Measurements from ENCODE around the gene HS3ST4.
"Not testable (repeated sequence)": the region's sequence is repeated elsewhere in the genome, so short reads cannot be mapped to it uniquely, and the experiment has no call there.

Gene HS3ST4

GRCh38 chr16:25988084-25988483 is 296.3 kb downstream of the HS3ST4 start:
- no peak overlapping the region for H3K9ac ChIP-seq (ENCODE audit: low read length)
- H3K9me3 ChIP-seq (ENCODE audit: control insufficient read depth, low read length): no peaks in the 10 kb centered on the region
- no peak overlapping the region for H3K4me3 ChIP-seq (ENCODE audit: low read length)
- H3K36me3 ChIP-seq (ENCODE audit: control insufficient read depth, insufficient read depth, low read length): no peaks in the 10 kb centered on the region
- no peaks in the 10 kb centered on the region for H3K4me1 ChIP-seq (ENCODE audit: control insufficient read depth, insufficient read depth, low read length)
- H3K27me3 ChIP-seq (ENCODE audit: control insufficient read depth, insufficient read depth, low read length): no peaks in the 10 kb centered on the region

- Histone ChIP-seq H3K4me1 (ENCODE audit: control insufficient read depth, insufficient read depth, low read length) (no peaks in the 10 kb centered on the region), H3K27me3 (ENCODE audit: control insufficient read depth, insufficient read depth, low read length) (no peaks in the 10 kb centered on the region), H3K9ac (ENCODE audit: low read length) (no peak overlapping the region), H3K4me3 (ENCODE audit: low read length) (no peak overlapping the region), H3K36me3 (ENCODE audit: control insufficient read depth, insufficient read depth, low read length) (no peaks in the 10 kb centered on the region), H3K9me3 (ENCODE audit: control insufficient read depth, low read length) (no peaks in the 10 kb centered on the region)
Observed at GRCh38 chr16:25988882-25989281, 297.1 kb downstream of the HS3ST4 start.

- Histone ChIP-seq H3K4me1 (ENCODE audit: control insufficient read depth, insufficient read depth, low read length) (no peaks in the 10 kb centered on the region), H3K27me3 (ENCODE audit: control insufficient read depth, insufficient read depth, low read length) (no peaks in the 10 kb centered on the region), H3K9ac (ENCODE audit: low read length) (no peak overlapping the region), H3K4me3 (ENCODE audit: low read length) (no peak overlapping the region), H3K9me3 (ENCODE audit: control insufficient read depth, low read length) (no peaks in the 10 kb centered on the region), H3K36me3 (ENCODE audit: control insufficient read depth, insufficient read depth, low read length) (no peaks in the 10 kb centered on the region)
Observed at GRCh38 chr16:25996052-25996451, 304.3 kb downstream of the HS3ST4 start.

- Histone ChIP-seq H3K4me1 (ENCODE audit: control insufficient read depth, insufficient read depth, low read length) (no peaks in the 10 kb centered on the region), H3K9me3 (ENCODE audit: control insufficient read depth, low read length) (no peaks in the 10 kb centered on the region), H3K36me3 (ENCODE audit: control insufficient read depth, insufficient read depth, low read length) (no peaks in the 10 kb centered on the region), H3K4me3 (ENCODE audit: low read length) (no peak overlapping the region), H3K9ac (ENCODE audit: low read length) (no peak overlapping the region), H3K27me3 (ENCODE audit: control insufficient read depth, insufficient read depth, low read length) (no peaks in the 10 kb centered on the region)
Observed at GRCh38 chr16:26005336-26005735, 313.6 kb downstream of the HS3ST4 start.

- Histone ChIP-seq H3K9ac (ENCODE audit: low read length) (no peak overlapping the region), H3K4me3 (ENCODE audit: low read length) (no peak overlapping the region), H3K36me3 (ENCODE audit: control insufficient read depth, insufficient read depth, low read length) (no peaks in the 10 kb centered on the region), H3K27me3 (ENCODE audit: control insufficient read depth, insufficient read depth, low read length) (no peaks in the 10 kb centered on the region), H3K4me1 (ENCODE audit: control insufficient read depth, insufficient read depth, low read length) (no peaks in the 10 kb centered on the region), H3K9me3 (ENCODE audit: control insufficient read depth, low read length) (no peaks in the 10 kb centered on the region)
Observed at GRCh38 chr16:26012376-26012775, 320.6 kb downstream of the HS3ST4 start.

- Histone ChIP-seq H3K4me1 (ENCODE audit: control insufficient read depth, insufficient read depth, low read length) (no peaks in the 10 kb centered on the region), H3K9ac (ENCODE audit: low read length) (no peak overlapping the region), H3K4me3 (ENCODE audit: low read length) (no peak overlapping the region), H3K9me3 (ENCODE audit: control insufficient read depth, low read length) (no peaks in the 10 kb centered on the region), H3K27me3 (ENCODE audit: control insufficient read depth, insufficient read depth, low read length) (no peaks in the 10 kb centered on the region), H3K36me3 (ENCODE audit: control insufficient read depth, insufficient read depth, low read length) (no peaks in the 10 kb centered on the region)
Observed at GRCh38 chr16:26015776-26016175, 324.0 kb downstream of the HS3ST4 start.

- Histone ChIP-seq H3K4me3 (ENCODE audit: low read length) (no peak overlapping the region), H3K4me1 (ENCODE audit: control insufficient read depth, insufficient read depth, low read length) (no peaks in the 10 kb centered on the region), H3K36me3 (ENCODE audit: control insufficient read depth, insufficient read depth, low read length) (no peaks in the 10 kb centered on the region)
Observed at GRCh38 chr16:26016989-26017388, 325.2 kb downstream of the HS3ST4 start.

GRCh38 chr16:26019381-26020242 is 327.9 kb downstream of the HS3ST4 start:
- H3K4me1 ChIP-seq (ENCODE audit: control insufficient read depth, insufficient read depth, low read length): no peaks in the 10 kb centered on the region
- no peak overlapping the region for H3K4me3 ChIP-seq (ENCODE audit: low read length)
- no peak overlapping the region for H3K9ac ChIP-seq (ENCODE audit: low read length)
- no peaks in the 10 kb centered on the region for H3K9me3 ChIP-seq (ENCODE audit: control insufficient read depth, low read length)
- no peaks in the 10 kb centered on the region for H3K27me3 ChIP-seq (ENCODE audit: control insufficient read depth, insufficient read depth, low read length)
- no peaks in the 10 kb centered on the region for H3K36me3 ChIP-seq (ENCODE audit: control insufficient read depth, insufficient read depth, low read length)

More at GRCh38 chr16:26016989-26017388, 325.2 kb downstream of the HS3ST4 start:
- H3K9ac ChIP-seq (ENCODE audit: low read length): no peak overlapping the region
- H3K27me3 ChIP-seq (ENCODE audit: control insufficient read depth, insufficient read depth, low read length): no peaks in the 10 kb centered on the region
- no peaks in the 10 kb centered on the region for H3K9me3 ChIP-seq (ENCODE audit: control insufficient read depth, low read length)

- no peaks in the 10 kb centered on the region for H3K9me3 ChIP-seq (ENCODE audit: control insufficient read depth, low read length)
- no peaks in the 10 kb centered on the region for H3K36me3 ChIP-seq (ENCODE audit: control insufficient read depth, insufficient read depth, low read length)
- H3K27me3 ChIP-seq (ENCODE audit: control insufficient read depth, insufficient read depth, low read length): no peaks in the 10 kb centered on the region
- H3K4me1 ChIP-seq (ENCODE audit: control insufficient read depth, insufficient read depth, low read length): no peaks in the 10 kb centered on the region
- H3K9ac ChIP-seq (ENCODE audit: low read length): no peak overlapping the region
- H3K4me3 ChIP-seq (ENCODE audit: low read length): no peak overlapping the region
Observed at GRCh38 chr16:26026709-26027450, 335.1 kb downstream of the HS3ST4 start.

- Histone ChIP-seq H3K36me3 (ENCODE audit: control insufficient read depth, insufficient read depth, low read length) (no peaks in the 10 kb centered on the region), H3K4me3 (ENCODE audit: low read length) (no peak overlapping the region), H3K4me1 (ENCODE audit: control insufficient read depth, insufficient read depth, low read length) (no peaks in the 10 kb centered on the region), H3K27me3 (ENCODE audit: control insufficient read depth, insufficient read depth, low read length) (no peaks in the 10 kb centered on the region), H3K9ac (ENCODE audit: low read length) (no peak overlapping the region), H3K9me3 (ENCODE audit: control insufficient read depth, low read length) (no peaks in the 10 kb centered on the region)
Observed at GRCh38 chr16:26031286-26031685, 339.5 kb downstream of the HS3ST4 start.

GRCh38 chr16:26032661-26033060 is 340.9 kb downstream of the HS3ST4 start:
- H3K36me3 ChIP-seq (ENCODE audit: control insufficient read depth, insufficient read depth, low read length); H3K4me1 ChIP-seq (ENCODE audit: control insufficient read depth, insufficient read depth, low read length); H3K9me3 ChIP-seq (ENCODE audit: control insufficient read depth, low read length); H3K9ac ChIP-seq (ENCODE audit: low read length); H3K4me3 ChIP-seq (ENCODE audit: low read length); H3K27me3 ChIP-seq (ENCODE audit: control insufficient read depth, insufficient read depth, low read length): not testable (repeated sequence)

- Histone ChIP-seq H3K4me3 (ENCODE audit: low read length) (no peak overlapping the region), H3K27me3 (ENCODE audit: control insufficient read depth, insufficient read depth, low read length) (no peaks in the 10 kb centered on the region), H3K4me1 (ENCODE audit: control insufficient read depth, insufficient read depth, low read length) (no peaks in the 10 kb centered on the region), H3K9me3 (ENCODE audit: control insufficient read depth, low read length) (no peaks in the 10 kb centered on the region), H3K9ac (ENCODE audit: low read length) (no peak overlapping the region), H3K36me3 (ENCODE audit: control insufficient read depth, insufficient read depth, low read length) (no peaks in the 10 kb centered on the region)
Observed at GRCh38 chr16:26041952-26042668, 350.4 kb downstream of the HS3ST4 start.

Measured in mucosa of stomach (tissue), 1 donor.